Omental fat pad (tissue), 4 donors: Measurements from ENCODE around the gene ADAM30. TPM values are rescaled to one million over a fixed set of nuclear protein-coding genes. Genes with fewer than 3 reads are reported as not detected.
"Not testable (repeated sequence)": the region's sequence is repeated elsewhere in the genome, so short reads cannot be mapped to it uniquely, and the experiment has no call there.

Experiments used
- ATAC-seq: fragments of 150-250 bp; one replicate; pipeline ENCODE4 v1.9.1; 2016; ENCODE audit warnings: mild to moderate bottlenecking, moderate library complexity; ENCODE audit not compliant: low FRiP score
- DNase-seq: peaks from one replicate; pipeline ENCODE4 v3.0.0-alpha.2; 2019; ENCODE audit warnings: low spot score
- CTCF ChIP-seq, 3 donors: fragments of 450-650 bp; IDR thresholded peaks; one replicate each; pipeline ENCODE4 v1.5.1; 2016 to 2017; ENCODE audit warnings: antibody characterized with exemption in 3 of 3, mild to moderate bottlenecking in 3 of 3, moderate library complexity in 2 of 3
- total RNA-seq, 4 donors: library from RNA; depleted of rRNA; stranded (reverse); fragments of >200 nt; gene quantifications; one replicate each; pipeline ENCODE4 v1.1.0, GENCODE V29; 2016

Gene ADAM30
- total RNA-seq, 4 donors from 2014 or later: not detected

GRCh38 chr1:119866451-119866850 is 29.9 kb downstream of the ADAM30 start:
- ATAC-seq (no peak), DNase-seq (no peak)
- TF ChIP-seq CTCF (IDR thresholded peaks at IDR 0.05): no peak

DNA sequence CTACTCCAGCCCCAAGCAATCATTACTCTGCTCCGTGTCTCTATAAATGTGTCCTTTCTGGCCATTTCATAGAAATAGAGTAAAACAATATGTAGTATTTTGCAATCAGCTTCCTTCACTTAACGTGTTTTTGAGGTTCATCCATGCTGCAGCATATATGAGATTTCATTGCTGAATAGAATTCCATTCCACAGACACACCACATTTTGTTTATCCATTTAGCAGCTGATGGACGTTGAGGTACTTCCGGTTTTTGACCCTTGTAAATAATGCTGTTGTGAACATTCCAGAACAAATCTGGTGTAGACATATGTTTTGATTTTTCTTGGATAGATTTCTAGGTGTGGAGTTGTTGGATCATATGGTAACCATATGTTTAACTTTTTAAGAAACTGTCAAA is 30.7 kb downstream of the ADAM30 start:
- no peak for TF ChIP-seq CTCF (IDR thresholded peaks at IDR 0.05)
- no peak for ATAC-seq
- no peak for DNase-seq

GRCh38 chr1:119862276-119862675 is 34.0 kb downstream of the ADAM30 start:
- DNase-seq (no peak), ATAC-seq (no peak)
- TF ChIP-seq CTCF (IDR thresholded peaks at IDR 0.05): no peak

DNA sequence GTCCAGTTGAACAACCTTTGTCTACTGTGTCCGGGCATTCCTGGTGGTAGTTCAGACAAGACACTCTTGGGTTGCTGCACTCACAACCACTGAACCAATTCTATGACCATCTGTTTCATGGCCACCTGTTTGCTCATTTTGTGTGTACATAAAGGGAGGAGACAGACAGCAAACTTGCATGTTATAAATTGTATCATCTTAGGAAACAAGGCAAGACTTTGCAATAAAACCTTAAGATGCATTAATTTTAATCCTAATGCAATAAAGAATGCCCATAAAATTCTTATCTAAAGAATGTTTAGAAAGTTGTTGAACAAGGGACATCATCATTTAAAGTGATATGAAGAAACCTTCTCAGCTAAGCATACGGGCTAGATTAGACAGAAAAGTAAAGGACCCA is 34.8 kb downstream of the ADAM30 start:
- ATAC-seq (no peak), DNase-seq (no peak)
- TF ChIP-seq CTCF (IDR thresholded peaks at IDR 0.05): no peak

- ATAC-seq (no peak), DNase-seq (no peak)
- no peak for TF ChIP-seq CTCF (IDR thresholded peaks at IDR 0.05)
Measured at GRCh38 chr1:119859647-119860046, 36.7 kb downstream of the ADAM30 start.

DNA sequence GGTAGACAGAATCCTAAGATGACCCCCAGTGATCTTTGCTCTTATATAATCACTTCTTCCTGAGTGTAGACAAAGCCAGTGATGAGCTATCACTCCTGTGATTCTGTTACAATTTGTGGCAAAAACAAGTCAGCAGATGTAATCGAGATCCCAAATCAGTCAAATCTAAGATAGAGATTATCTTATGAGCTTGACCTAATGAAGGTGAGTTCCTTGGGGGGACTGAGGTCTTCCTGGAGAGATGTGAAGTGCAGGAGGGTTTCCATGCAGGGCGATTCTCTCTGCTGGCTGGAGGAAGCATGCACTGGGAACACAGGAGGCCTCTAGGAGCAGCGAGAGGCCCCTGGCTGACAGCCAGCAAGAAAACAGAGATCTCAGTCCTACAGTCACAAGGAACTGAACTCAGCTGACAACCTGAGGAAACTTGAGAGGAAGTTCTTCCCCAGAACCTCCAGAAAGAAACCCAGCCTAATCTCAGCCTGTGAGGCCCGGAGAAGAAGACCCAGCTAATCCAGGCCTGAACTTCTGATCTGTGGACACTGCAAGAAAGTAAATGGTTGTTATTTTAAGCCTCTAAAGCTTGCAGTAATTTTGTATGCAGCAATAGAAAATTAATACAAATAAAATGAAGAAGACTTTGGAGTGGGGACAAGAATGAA is 37.6 kb downstream of the ADAM30 start:
- not testable (repeated sequence) for ATAC-seq, DNase-seq

DNA sequence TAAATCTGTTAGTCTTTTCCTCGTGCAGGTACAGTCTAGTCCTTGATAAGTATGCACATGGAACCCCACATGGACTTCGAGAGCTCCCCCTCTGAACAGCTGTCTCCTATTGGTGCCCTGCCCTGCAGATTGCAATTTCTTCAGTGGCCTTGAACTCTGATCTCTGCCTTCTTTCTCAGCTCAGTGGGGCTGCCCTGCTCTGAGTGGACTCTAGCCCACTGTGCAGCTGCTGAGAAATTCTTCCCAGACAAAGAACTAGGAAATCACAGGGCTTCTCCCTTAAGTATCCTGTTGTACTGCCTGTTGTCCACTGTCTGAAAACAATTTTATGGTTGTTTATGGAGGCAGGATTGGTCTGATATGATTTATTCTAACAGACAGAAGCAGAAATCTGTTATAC is 38.2 kb downstream of the ADAM30 start:
- TF ChIP-seq CTCF (IDR thresholded peaks at IDR 0.05): no peak
- DNase-seq: no peak
- ATAC-seq: no peak
